GM08714 (cell line): ENCODE measurements around the gene SLC10A7.

Experiments
- H3K4me3 ChIP-seq: fragments of 200-500 bp; sonication (Bioruptor generic); 2 replicates; pipeline ENCODE4 v1.5.1; 2014; ENCODE audit warnings: mild to moderate bottlenecking, low read length, inconsistent platforms
- ZNF274 ChIP-seq: IDR thresholded peaks from 2 replicates; pipeline ENCODE4 v1.6.1; 2012; ENCODE audit warnings: mild to moderate bottlenecking, low read depth, low read length

SLC10A7 gene

DNA sequence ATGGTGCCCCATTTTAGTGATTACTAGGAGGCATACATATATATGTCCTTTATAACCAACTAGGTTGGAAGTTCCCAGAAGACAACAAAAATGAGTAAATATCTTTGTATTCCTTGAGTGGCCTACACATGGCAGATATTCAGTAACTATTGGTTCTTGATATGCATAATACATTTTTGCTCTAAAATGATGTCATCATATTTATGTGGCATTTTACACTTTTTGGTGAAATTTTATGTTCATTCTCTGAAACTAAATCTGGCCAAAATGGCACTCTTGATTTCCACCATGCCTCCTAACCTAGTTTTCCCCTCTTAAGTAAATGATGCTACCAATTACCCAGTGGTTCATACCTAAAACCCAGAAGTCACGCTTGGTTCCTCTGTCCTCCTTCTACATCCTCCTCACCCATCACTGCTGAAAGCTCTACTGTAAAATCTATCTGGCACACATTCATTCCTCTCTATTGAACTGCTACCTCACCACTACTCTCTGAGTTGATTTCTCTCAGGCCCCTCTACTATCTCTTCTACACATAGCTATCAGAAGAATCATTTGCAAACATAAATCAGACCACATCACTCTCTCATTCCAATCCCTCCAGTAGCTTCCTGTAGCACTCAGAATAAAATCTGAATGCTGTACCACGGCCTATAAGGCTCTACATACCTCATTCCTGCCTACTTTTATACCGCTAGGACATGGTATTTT is 13.4 kb downstream of the SLC10A7 start:
- H3K4me3 ChIP-seq, result no peak overlapping the region
- TF ChIP-seq ZNF274, result no peak

- TF ChIP-seq ZNF274, result no peak
- no peak overlapping the region for H3K4me3 ChIP-seq
Measured at GRCh38 chr4:146507632-146508031, 14.1 kb downstream of the SLC10A7 start.

GRCh38 chr4:146506272-146506671 is 15.5 kb downstream of the SLC10A7 start:
- TF ChIP-seq ZNF274, result no peak
- no peak overlapping the region for H3K4me3 ChIP-seq

GRCh38 chr4:146500216-146500615 is 21.5 kb downstream of the SLC10A7 start:
- H3K4me3 ChIP-seq, result no peak overlapping the region
- TF ChIP-seq ZNF274, result no peak

- no peak for TF ChIP-seq ZNF274
Measured at GRCh38 chr4:146498291-146498690, 23.4 kb downstream of the SLC10A7 start.

GRCh38 chr4:146495269-146495668 is 26.5 kb downstream of the SLC10A7 start:
- no peak overlapping the region for H3K4me3 ChIP-seq
- no peak for TF ChIP-seq ZNF274

More at GRCh38 chr4:146498291-146498690, 23.4 kb downstream of the SLC10A7 start:
- H3K4me3 ChIP-seq, result no peak overlapping the region

GRCh38 chr4:146494143-146494542 is 27.6 kb downstream of the SLC10A7 start:
- TF ChIP-seq ZNF274, result no peak
- H3K4me3 ChIP-seq, result no peak overlapping the region

DNA sequence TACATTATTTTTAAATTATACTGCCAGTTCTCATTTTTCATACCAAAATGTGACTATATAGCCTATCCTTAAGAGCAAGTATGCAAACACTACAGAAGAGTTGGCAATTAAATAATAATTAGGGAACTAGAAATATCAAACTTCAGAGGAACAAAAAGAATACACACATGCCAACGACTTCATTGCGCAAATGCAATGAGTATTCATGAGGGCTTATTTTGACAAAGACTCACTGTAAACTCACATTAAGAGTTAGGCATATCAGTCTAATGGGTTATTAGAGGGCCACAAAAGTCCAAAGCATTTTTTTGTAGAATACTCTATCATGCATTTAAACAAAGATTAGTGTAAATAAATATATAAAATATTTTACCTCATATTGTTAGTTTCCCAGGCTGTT is 31.6 kb downstream of the SLC10A7 start:
- TF ChIP-seq ZNF274, result no peak
- H3K4me3 ChIP-seq, result no peak overlapping the region

DNA sequence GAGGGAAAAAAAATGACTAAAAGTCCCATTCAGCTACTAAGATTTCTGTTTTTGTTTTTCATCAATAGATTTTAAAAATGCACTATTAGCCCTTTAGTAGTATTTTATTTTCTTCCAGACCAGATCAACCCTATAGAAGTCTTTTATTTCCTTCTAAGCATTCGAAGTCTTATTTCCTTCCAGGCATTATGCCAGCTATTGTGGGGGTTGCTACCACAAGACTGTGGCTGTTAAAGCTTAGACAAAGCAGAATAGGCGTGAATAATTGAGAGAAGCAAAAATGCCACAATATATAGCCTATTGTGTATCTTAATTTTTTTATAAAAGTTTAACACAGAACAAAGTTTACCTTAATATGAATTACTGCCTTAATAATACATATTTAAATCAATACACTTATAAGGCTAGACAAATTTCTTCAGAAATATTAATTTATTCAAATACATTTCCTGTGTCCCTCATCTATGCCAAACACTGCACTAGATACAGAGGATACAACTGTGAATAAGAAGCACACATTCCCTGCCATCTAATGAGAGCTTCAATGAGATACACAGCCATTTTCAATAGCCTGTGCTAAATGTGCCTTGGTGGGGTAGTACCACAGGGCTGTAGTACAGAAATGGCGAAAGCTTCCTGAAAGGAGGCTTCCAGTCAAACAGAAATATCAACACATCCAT is 33.1 kb downstream of the SLC10A7 start:
- no peak for TF ChIP-seq ZNF274
- no peak overlapping the region for H3K4me3 ChIP-seq

DNA sequence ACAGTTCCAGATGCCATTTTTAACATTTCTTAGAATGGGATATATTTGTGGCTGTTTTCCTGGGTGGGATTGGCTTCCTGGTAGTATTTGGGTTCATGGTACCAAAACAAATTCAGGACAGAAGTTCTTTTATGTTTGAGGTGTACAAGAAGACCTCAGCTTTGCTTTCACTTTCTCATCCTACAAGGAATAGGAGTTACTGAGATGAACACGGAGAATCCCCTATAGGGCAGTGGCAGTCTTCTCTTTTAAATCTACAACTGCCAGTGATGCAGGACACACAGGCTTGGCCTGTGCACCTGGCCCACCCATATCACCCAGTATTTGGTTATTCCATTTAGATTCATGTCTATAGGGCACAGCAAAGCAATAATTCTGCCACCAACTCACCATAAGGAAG is 35.2 kb downstream of the SLC10A7 start:
- H3K4me3 ChIP-seq, result no peak overlapping the region
- TF ChIP-seq ZNF274, result no peak

DNA sequence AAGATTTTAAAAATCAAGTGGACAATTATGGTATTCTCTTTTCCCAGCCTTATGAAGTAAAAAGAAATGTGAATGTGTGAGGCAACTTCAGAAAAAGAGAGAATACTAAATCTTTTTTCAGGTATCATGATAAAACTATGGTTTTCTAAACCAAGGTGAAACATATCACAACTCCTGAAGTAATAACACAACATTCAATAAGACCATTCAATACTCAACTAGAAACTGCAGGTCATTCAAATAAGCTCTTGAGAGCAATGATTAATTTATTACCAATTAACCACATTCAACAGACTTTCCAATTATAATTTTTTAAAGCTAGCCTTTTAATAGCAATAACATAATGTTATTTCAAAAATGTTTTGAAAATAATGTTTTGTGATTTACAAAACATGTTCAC is 35.8 kb downstream of the SLC10A7 start:
- TF ChIP-seq ZNF274, result no peak

GRCh38 chr4:146482788-146483187 is 39.0 kb downstream of the SLC10A7 start:
- H3K4me3 ChIP-seq, result no peak overlapping the region
- no peak for TF ChIP-seq ZNF274

More for the DNA sequence above, 35.8 kb downstream of the SLC10A7 start:
- no peak overlapping the region for H3K4me3 ChIP-seq

- H3K4me3 ChIP-seq, result no peak overlapping the region
- no peak for TF ChIP-seq ZNF274
Measured at GRCh38 chr4:146481246-146481645, 40.5 kb downstream of the SLC10A7 start.

GRCh38 chr4:146478009-146478408 is 43.7 kb downstream of the SLC10A7 start:
- H3K4me3 ChIP-seq, result no peak overlapping the region
- TF ChIP-seq ZNF274, result no peak

DNA sequence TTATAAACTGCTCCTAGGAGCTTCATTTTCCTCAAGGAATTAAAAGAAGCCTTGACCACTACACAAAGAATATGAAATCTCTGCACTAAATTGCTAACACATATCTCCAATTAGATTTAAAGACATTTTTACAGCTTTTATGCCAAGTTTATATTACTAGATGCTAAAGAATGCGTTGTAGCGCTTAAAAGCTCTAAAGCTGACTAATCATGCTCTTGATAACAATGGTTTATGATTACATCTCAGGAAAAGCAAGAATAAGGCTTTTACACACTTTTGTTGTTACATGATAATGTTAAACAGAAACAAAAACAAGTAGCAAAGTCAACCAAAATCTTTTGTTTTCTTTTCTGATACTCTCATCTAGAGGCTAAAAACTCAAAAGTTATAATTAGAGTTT is 44.7 kb downstream of the SLC10A7 start:
- H3K4me3 ChIP-seq, result no peak overlapping the region
- no peak for TF ChIP-seq ZNF274
